ENCODE data around the gene UBR3.

GRCh38 chr2:170038734-170039133 is 211.5 kb downstream of the UBR3 start:
- TF ChIP-seq CTCF (IDR thresholded peaks at IDR 0.05): no peak
- no peak for TF ChIP-seq POLR2A (IDR thresholded peaks at IDR 0.05)

Measured in right lobe of liver (tissue), 4 donors.